Upper lobe of right lung (tissue), 1 donor: ENCODE results near the gene PRR16. TPM values are rescaled to one million over a fixed set of nuclear protein-coding genes. Genes with fewer than 3 reads are reported as not detected.

ENCODE experiments used
- ATAC-seq: fragments of 200-7000 bp; cut with Tn5 transposase; one replicate; pipeline ENCODE4 v1.9.1; 2020; ENCODE audit warnings: mild to moderate bottlenecking, moderate library complexity
- DNase-seq: peaks from one replicate; pipeline ENCODE4 v3.0.0-alpha.2; 2020
- H3K27ac ChIP-seq: fragments of 200-600 bp; one replicate; pipeline ENCODE4 v1.8.0; 2022
- H3K27me3 ChIP-seq: fragments of 200-600 bp; one replicate; pipeline ENCODE4 v1.8.0; 2022; ENCODE audit warnings: mild to moderate bottlenecking
- H3K36me3 ChIP-seq: fragments of 200-600 bp; one replicate; pipeline ENCODE4 v1.8.0; 2022
- H3K4me1 ChIP-seq: fragments of 200-600 bp; one replicate; pipeline ENCODE4 v1.8.0; 2022
- H3K4me3 ChIP-seq: fragments of 200-600 bp; one replicate; pipeline ENCODE4 v1.8.0; 2022; ENCODE audit warnings: mild to moderate bottlenecking
- H3K9me3 ChIP-seq: fragments of 200-600 bp; one replicate; pipeline ENCODE4 v1.8.0; 2022
- intact Hi-C: fragments of 100-400 bp; cut with DNase I; formaldehyde crosslinking; loops from one replicate; pipeline ENCODE4 v1.11.0; 2022
- total RNA-seq: library from RNA; stranded (reverse); fragmentation: NEBNext Ultra II Directional; extraction: Animal tissue kit (Norgen Biotek cat#: 25700); gene quantifications from one replicate; pipeline ENCODE4 v1.2.1, GENCODE V29; 2021
- TF ChIP-seq, protein P1 (sequence below): fragments of 200-600 bp; IDR thresholded peaks from one replicate; pipeline ENCODE4 v1.8.0; 2022; ENCODE audit warnings: antibody characterized with exemption
- donor health status: DM: no; HTN: yes; CAD: no; lungs with severe emphysema.

Gene PRR16
- total RNA-seq, 1 donor from 2014 or later, result 3.1 TPM

DNA sequence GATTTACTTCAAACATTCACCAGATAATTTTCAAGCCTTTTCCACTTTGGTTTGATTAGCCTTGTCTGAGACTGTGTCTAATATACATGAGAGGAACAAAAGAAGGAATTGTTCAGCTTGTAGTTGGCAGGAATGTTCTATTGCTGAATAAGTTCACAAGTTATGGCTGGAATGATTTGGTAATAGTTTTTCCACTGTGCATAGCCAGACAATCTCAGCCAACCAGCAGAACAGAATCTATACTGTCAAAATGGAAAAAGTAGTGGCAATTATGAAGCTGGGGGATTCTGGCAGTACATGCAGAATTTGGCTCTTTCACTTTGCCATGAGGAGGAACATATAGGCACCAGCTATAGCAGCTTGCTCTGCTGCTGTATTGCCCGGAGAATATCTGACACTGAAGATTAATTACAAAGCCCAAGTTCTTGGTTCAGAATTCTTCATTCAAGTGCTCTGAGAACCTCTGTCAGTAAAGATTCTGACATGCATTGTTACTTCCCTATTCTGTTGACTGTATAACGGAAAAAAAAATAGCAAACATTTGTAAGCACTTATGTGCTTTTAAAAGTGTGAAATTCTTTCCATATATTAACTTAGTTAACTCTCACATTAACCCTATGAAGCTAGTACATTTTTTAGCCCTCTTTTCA, 150.6 kb downstream of the PRR16 start:
- no peak for ATAC-seq
- no peaks in the 10 kb centered on the region for H3K27me3 ChIP-seq
- no peaks in the 10 kb centered on the region for H3K9me3 ChIP-seq
- H3K27ac ChIP-seq, result no peak overlapping the region
- no peak overlapping the region for H3K4me3 ChIP-seq
- TF ChIP-seq, protein P1, sequence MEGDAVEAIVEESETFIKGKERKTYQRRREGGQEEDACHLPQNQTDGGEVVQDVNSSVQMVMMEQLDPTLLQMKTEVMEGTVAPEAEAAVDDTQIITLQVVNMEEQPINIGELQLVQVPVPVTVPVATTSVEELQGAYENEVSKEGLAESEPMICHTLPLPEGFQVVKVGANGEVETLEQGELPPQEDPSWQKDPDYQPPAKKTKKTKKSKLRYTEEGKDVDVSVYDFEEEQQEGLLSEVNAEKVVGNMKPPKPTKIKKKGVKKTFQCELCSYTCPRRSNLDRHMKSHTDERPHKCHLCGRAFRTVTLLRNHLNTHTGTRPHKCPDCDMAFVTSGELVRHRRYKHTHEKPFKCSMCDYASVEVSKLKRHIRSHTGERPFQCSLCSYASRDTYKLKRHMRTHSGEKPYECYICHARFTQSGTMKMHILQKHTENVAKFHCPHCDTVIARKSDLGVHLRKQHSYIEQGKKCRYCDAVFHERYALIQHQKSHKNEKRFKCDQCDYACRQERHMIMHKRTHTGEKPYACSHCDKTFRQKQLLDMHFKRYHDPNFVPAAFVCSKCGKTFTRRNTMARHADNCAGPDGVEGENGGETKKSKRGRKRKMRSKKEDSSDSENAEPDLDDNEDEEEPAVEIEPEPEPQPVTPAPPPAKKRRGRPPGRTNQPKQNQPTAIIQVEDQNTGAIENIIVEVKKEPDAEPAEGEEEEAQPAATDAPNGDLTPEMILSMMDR, result no peak
- no peak for DNase-seq
- H3K4me1 ChIP-seq, result no peaks in the 10 kb centered on the region
- no peaks in the 10 kb centered on the region for H3K36me3 ChIP-seq
- intact Hi-C loops, result no loop called here

DNA sequence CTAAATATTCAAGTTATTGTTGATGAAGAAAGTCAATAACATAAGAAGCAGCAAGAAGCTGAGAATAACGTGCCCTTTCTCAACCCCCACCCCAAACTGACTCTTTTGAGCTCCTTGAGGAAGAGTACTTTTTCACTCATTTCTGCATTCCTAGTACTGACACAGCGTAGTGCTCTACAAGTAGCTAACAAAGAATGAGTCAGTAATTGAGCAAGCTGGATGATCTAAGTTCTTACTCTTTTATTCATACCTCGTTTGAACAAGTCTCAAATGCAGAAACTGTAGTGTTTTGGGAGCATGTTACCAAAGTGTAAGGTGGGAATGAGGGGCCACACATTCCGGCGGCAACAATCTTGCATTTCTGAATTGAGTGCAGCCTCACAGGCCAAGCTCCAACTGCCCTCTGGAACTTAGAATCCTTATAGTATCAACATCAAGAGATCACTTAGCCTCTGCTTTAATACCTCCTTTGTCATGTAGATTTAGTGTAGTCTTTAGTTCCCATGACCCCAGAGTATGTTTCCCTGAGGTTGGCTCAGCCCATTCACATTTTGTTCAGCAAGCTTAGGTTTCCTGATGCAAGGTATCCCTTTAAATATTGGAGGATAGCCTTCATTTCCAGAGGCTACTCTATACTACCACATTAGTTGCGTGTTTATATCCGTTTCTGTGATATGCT, 152.0 kb downstream of the PRR16 start:
- ATAC-seq, result no peak
- Histone ChIP-seq H3K27me3 (no peaks in the 10 kb centered on the region), H3K27ac (no peak overlapping the region), H3K4me1 (no peaks in the 10 kb centered on the region), H3K9me3 (no peaks in the 10 kb centered on the region), H3K4me3 (no peak overlapping the region), H3K36me3 (no peaks in the 10 kb centered on the region)
- intact Hi-C loops, result no loop called here
- no peak for DNase-seq
- TF ChIP-seq, protein P1, result no peak

DNA sequence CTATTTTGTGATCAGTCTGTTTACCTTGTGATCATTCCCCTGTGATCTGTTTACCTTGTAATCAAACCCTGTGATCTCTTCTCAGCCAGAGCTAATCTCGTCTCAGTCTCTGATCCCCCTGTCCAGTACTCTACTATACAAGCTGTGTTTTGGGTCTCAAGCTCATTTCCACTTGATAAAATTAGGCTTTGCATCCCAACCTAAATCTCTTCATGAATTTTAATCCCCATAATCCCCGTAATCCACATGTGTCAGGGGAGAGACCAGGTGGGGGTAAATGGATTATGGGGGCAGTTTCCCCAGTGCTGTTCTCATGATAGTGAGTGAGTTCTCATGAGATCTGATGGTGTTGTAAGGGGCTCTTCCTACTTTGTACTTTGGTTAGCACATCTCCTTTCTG, 157.2 kb downstream of the PRR16 start:
- no peak for DNase-seq
- TF ChIP-seq, protein P1, result no peak
- no peaks in the 10 kb centered on the region for H3K4me1 ChIP-seq
- no peak overlapping the region for H3K4me3 ChIP-seq
- no peaks in the 10 kb centered on the region for H3K9me3 ChIP-seq
- intact Hi-C loops, result no loop called here
- no peaks in the 10 kb centered on the region for H3K27me3 ChIP-seq
- no peaks in the 10 kb centered on the region for H3K36me3 ChIP-seq
- ATAC-seq, result no peak
- no peak overlapping the region for H3K27ac ChIP-seq

DNA sequence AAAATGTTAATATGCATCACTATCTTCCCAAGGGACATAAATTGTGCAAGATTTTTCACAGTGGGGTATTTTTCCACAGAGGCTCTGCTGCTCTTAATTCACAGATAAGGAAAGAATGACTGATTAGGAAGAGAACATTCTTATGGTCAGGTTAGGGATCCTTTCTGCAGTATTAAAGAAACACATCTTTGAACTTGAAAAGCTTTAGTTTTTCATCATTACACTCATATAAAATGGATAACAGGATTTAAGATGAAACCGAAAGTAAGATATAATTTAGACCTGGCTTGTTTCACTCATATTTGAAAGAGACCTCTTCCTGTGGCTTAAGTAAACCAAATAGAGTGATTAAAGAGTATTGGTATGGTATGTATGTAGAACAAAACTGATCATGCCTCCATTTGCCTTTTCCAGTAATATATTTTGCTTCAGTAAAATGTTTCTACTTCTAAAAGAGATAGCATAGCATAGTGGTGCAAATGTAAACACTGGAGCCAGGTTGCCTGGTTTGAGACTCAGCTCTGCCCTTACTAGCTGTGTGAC, 160.0 kb downstream of the PRR16 start:
- intact Hi-C loops, result no loop called here
- DNase-seq (no peak), ATAC-seq (no peak)
- H3K27ac ChIP-seq, result no peak overlapping the region
- no peaks in the 10 kb centered on the region for H3K4me1 ChIP-seq
- no peaks in the 10 kb centered on the region for H3K27me3 ChIP-seq
- TF ChIP-seq, protein P1, result no peak
- no peaks in the 10 kb centered on the region for H3K9me3 ChIP-seq
- H3K36me3 ChIP-seq, result no peaks in the 10 kb centered on the region
- H3K4me3 ChIP-seq, result no peak overlapping the region

DNA sequence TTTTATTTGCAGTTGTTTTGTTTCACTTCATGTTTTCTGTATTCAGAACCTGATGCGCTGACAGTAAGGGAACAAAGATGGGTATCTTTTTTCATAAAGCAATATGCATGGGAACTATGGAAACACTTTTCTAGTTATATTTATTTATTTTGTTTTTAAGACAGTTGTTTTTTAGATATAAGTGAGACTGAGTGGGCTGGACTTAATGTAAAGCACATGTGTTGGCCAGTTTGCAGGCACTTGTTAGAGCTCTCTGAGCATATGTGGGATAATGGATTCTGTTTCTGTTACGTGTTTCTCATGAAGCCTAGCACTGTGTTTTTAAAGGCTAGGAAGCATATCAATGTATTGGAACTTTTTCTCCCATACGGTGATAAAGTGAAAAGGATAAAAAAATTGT, 164.1 kb downstream of the PRR16 start:
- no peaks in the 10 kb centered on the region for H3K27me3 ChIP-seq
- H3K4me3 ChIP-seq, result no peak overlapping the region
- DNase-seq, result no peak
- no peak for ATAC-seq
- no peaks in the 10 kb centered on the region for H3K9me3 ChIP-seq
- intact Hi-C loops, result no loop called here
- H3K36me3 ChIP-seq, result no peaks in the 10 kb centered on the region
- H3K4me1 ChIP-seq, result no peaks in the 10 kb centered on the region
- H3K27ac ChIP-seq, result no peak overlapping the region
- TF ChIP-seq, protein P1, result no peak
